Hepatocyte (in vitro differentiated cells): ENCODE data around the gene DTHD1.

Experiments used
- CTCF ChIP-seq: fragments of 200-600 bp; sonication (generic); IDR thresholded peaks from 2 replicates; pipeline ENCODE4 v1.5.1; 2016; ENCODE audit warnings: antibody characterized with exemption, mild to moderate bottlenecking; ENCODE audit not compliant: poor library complexity
- EZH2 ChIP-seq: fragments of 200-600 bp; sonication (generic); IDR thresholded peaks from 2 replicates; pipeline ENCODE4 v1.6.1; 2016; ENCODE audit warnings: antibody characterized with exemption, mild to moderate bottlenecking, borderline replicate concordance
- EZH2phosphoT487 ChIP-seq: fragments of 200-600 bp; sonication (generic); IDR thresholded peaks from one replicate; pipeline ENCODE4 v1.6.1; 2018; ENCODE audit warnings: antibody characterized with exemption, mild to moderate bottlenecking, low read depth, moderate library complexity; ENCODE audit not compliant: unreplicated experiment, severe bottlenecking

GRCh38 chr4:36343501-36344175 is 62.2 kb downstream of the DTHD1 start:
- TF ChIP-seq CTCF = no peak
- no peak for TF ChIP-seq EZH2
- no peak for TF ChIP-seq EZH2phosphoT487
